Left lung (tissue), 10 donors: ENCODE data around the gene ARHGAP45. TPM values are rescaled to one million over a fixed set of nuclear protein-coding genes. Genes with fewer than 3 reads are reported as not detected.

ENCODE experiments used
- ATAC-seq: fragments of 200-7000 bp; cut with Tn5 transposase; one replicate; pipeline ENCODE4 v1.9.1; 2020; ENCODE audit warnings: moderate library complexity
- DNase-seq, 4 donors: peaks; one replicate each; pipeline ENCODE4 v3.0.0-alpha.2; 2013 to 2020
- H3K27ac ChIP-seq, 2 donors: fragments of 200-600 bp; sonication (generic) in 1 of 2; one replicate each; pipeline versions ENCODE4 v1.5.0 to v1.8.0; 2020 to 2021
- H3K27me3 ChIP-seq, 2 donors: fragments of 200-600 bp; sonication (generic) in 1 of 2; one replicate each; pipeline versions ENCODE4 v1.5.0 to v1.8.0; 2020 to 2021
- H3K36me3 ChIP-seq, 2 donors: fragments of 200-600 bp; sonication (generic) in 1 of 2; one replicate each; pipeline versions ENCODE4 v1.5.0 to v1.8.0; 2020 to 2021
- H3K4me1 ChIP-seq, 2 donors: fragments of 200-600 bp; one replicate each; pipeline ENCODE4 v1.8.0; 2021
- H3K4me3 ChIP-seq, 2 donors: fragments of 200-600 bp; sonication (generic) in 1 of 2; one replicate each; pipeline versions ENCODE4 v1.5.0 to v1.8.0; 2020 to 2021; ENCODE audit warnings: mild to moderate bottlenecking in 1 of 2
- H3K9me3 ChIP-seq, 2 donors: fragments of 200-600 bp; sonication (generic) in 1 of 2; one replicate each; pipeline versions ENCODE4 v1.5.0 to v1.8.0; 2020 to 2021
- CTCF ChIP-seq, 2 donors: fragments of 200-600 bp; sonication (generic) in 1 of 2; IDR thresholded peaks; one replicate each; pipeline versions ENCODE4 v1.5.0 to v1.8.0; 2021; ENCODE audit warnings: antibody characterized with exemption in 2 of 2
- intact Hi-C, 2 donors: fragments of 100-400 bp; cut with DNase I; formaldehyde crosslinking; loops; one replicate each; pipeline versions ENCODE4 v1.11.2 to v1.14.2; 2022
- polyA plus RNA-seq, 6 donors: library from polyadenylated mRNA; unstranded; fragments of 120-200 nt; gene quantifications; one replicate each; pipeline ENCODE4 v1.2.1, GENCODE V29; 2013; ENCODE audit not compliant: insufficient read length in 6 of 6
- total RNA-seq, 2 donors: library from RNA; stranded (reverse); fragmentation: NEBNext Ultra II Directional; extraction: Animal tissue kit (Norgen Biotek cat#: 25700); gene quantifications; one replicate each; pipeline ENCODE4 v1.2.1, GENCODE V29; 2021
- donor health status: DM: no; HTN: yes; CAD: no.
- donor health status: DM: no; HTN: no; CAD: no.

Gene ARHGAP45
- total and polyA plus RNA-seq, 8 donors: 8.5 to 83.8 (median 12.0) TPM

GRCh38 chr19:1076951-1077350, 10.0 kb downstream of the ARHGAP45 start:
- H3K27ac ChIP-seq: peak overlapping the region; percentile 42 to 82
- peaks cover 0 to 62% of the 10 kb centered on the region in 2 donors for H3K36me3 ChIP-seq
- H3K27me3 ChIP-seq: no peaks in the 10 kb centered on the region
- peaks cover 12 to 68% of the 10 kb centered on the region in 2 donors for H3K4me1 ChIP-seq
- peak; percentile 19 for ATAC-seq
- H3K9me3 ChIP-seq: no peaks in the 10 kb centered on the region
- TF ChIP-seq CTCF (IDR thresholded peaks at IDR 0.05): no peak
- H3K4me3 ChIP-seq: peak overlapping the region in 1 of 2 donors; percentile 24
- peak in 2 of 4 donors; percentile 86 to 93 for DNase-seq
- intact Hi-C loops: no loop called here

GRCh38 chr19:1079566-1080111, 12.7 kb downstream of the ARHGAP45 start:
- intact Hi-C loops: no loop called here
- Histone ChIP-seq H3K4me1 (peaks cover 12 to 57% of the 10 kb centered on the region in 2 donors), H3K9me3 (no peaks in the 10 kb centered on the region), H3K4me3 (no peak overlapping the region), H3K36me3 (peaks cover 0 to 61% of the 10 kb centered on the region in 2 donors), H3K27me3 (no peaks in the 10 kb centered on the region), H3K27ac (no peak overlapping the region)
- ATAC-seq (no peak), DNase-seq (peak in 1 of 4 donors; percentile 79)
- TF ChIP-seq CTCF (IDR thresholded peaks at IDR 0.05): no peak

- Histone ChIP-seq H3K27me3 (no peaks in the 10 kb centered on the region), H3K4me3 (no peak overlapping the region), H3K27ac (no peak overlapping the region), H3K36me3 (peaks cover 0 to 68% of the 10 kb centered on the region in 2 donors), H3K4me1 (peaks cover 6 to 50% of the 10 kb centered on the region in 2 donors), H3K9me3 (no peaks in the 10 kb centered on the region)
- ATAC-seq: no peak
- intact Hi-C loops: no loop called here
- TF ChIP-seq CTCF (IDR thresholded peaks at IDR 0.05): no peak
- DNase-seq: peak in 1 of 4 donors; percentile 80
Observed at GRCh38 chr19:1080360-1081161, 13.6 kb downstream of the ARHGAP45 start.

- no peak overlapping the region for H3K4me3 ChIP-seq
- no peaks in the 10 kb centered on the region for H3K9me3 ChIP-seq
- H3K36me3 ChIP-seq: peaks cover 0 to 73% of the 10 kb centered on the region in 2 donors
- H3K27me3 ChIP-seq: no peaks in the 10 kb centered on the region
- peaks cover 6 to 50% of the 10 kb centered on the region in 2 donors for H3K4me1 ChIP-seq
- ATAC-seq (no peak), DNase-seq (peak in 1 of 4 donors; percentile 94)
- intact Hi-C loops: no loop called here
- peak overlapping the region in 1 of 2 donors; percentile 8 for H3K27ac ChIP-seq
- TF ChIP-seq CTCF (IDR thresholded peaks at IDR 0.05): no peak
Observed at GRCh38 chr19:1081301-1082164, 14.6 kb downstream of the ARHGAP45 start.
